PC-3 (cell line): ENCODE data around the gene MYL7. TPM values are rescaled to one million over a fixed set of nuclear protein-coding genes. Genes with fewer than 3 reads are reported as not detected.

Source experiments
- ATAC-seq: fragments of 200-7000 bp; cut with Tn5 transposase; 2 replicates; pipeline ENCODE4 v1.9.1; 2020; ENCODE audit warnings: mild to moderate bottlenecking, moderate library complexity
- BruUV-seq: library from RNA; stranded (reverse); fragments of 400-500 nt; replicated peaks from 2 replicates; lab custom pipeline; 2021; lab: Mats Ljungman, UMichigan
- CTCF ChIA-PET: fragments of 300-600 bp; sonication (Branson Sonifier 250); formaldehyde crosslinking; loops from one replicate; lab custom pipeline; 2022; ENCODE audit warnings: antibody characterized with exemption; lab: Charles Lee
- POLR2A ChIA-PET: fragments of 300-600 bp; sonication (Branson Sonifier 250); formaldehyde crosslinking; loops from one replicate; lab custom pipeline; 2022; ENCODE audit warnings: antibody characterized with exemption; ENCODE audit not compliant: unreplicated experiment; lab: Charles Lee
- DNase-seq: peaks from one replicate; pipeline ENCODE4 v3.0.0-alpha.2; 2015
- H2AFZ ChIP-seq: fragments of 300-600 bp; sonication (generic); 2 replicates; pipeline ENCODE4 v1.6.0; 2016; ENCODE audit warnings: antibody characterized with exemption, low read length
- H3F3A ChIP-seq: fragments of 300-600 bp; sonication (generic); one replicate; pipeline ENCODE4 v1.6.0; 2017; ENCODE audit warnings: antibody characterized with exemption, low read length, control low read depth, mild to moderate bottlenecking; ENCODE audit not compliant: unreplicated experiment
- H3K27ac ChIP-seq: fragments of 300-600 bp; sonication (generic); 2 replicates; pipeline ENCODE4 v1.5.1; 2016; ENCODE audit warnings: mild to moderate bottlenecking, low read length
- H3K27me3 ChIP-seq: fragments of 300-600 bp; sonication (generic); 2 replicates; pipeline ENCODE4 v1.6.1; 2016; ENCODE audit warnings: low read length, mixed read lengths
- H3K36me3 ChIP-seq: fragments of 300-600 bp; sonication (generic); 2 replicates; pipeline ENCODE4 v1.6.1; 2016; ENCODE audit warnings: low read depth, mixed run types, low read length, mixed read lengths
- H3K4me1 ChIP-seq: fragments of 300-600 bp; sonication (generic); 2 replicates; pipeline ENCODE4 v1.5.1; 2016; ENCODE audit warnings: low read length; ENCODE audit not compliant: insufficient read depth
- H3K4me2 ChIP-seq: fragments of 300-600 bp; sonication (generic); 2 replicates; pipeline ENCODE4 v1.6.0; 2016; ENCODE audit warnings: low read length
- H3K4me3 ChIP-seq: fragments of 300-600 bp; sonication (generic); 2 replicates; pipeline ENCODE4 v1.5.1; 2016; ENCODE audit warnings: mild to moderate bottlenecking, low read length, mixed read lengths
- H3K79me2 ChIP-seq: fragments of 300-600 bp; sonication (generic); 2 replicates; pipeline ENCODE4 v1.6.1; 2017; ENCODE audit warnings: low read length, mixed read lengths
- H3K9ac ChIP-seq: fragments of 300-600 bp; sonication (generic); 2 replicates; pipeline ENCODE4 v1.6.0; 2016; ENCODE audit warnings: mild to moderate bottlenecking, low read length
- H3K9me2 ChIP-seq: fragments of 300-600 bp; sonication (generic); replicated peaks from 2 replicates; pipeline ENCODE4 v1.6.1; 2016; ENCODE audit warnings: mixed run types, low read length, mixed read lengths
- H3K9me3 ChIP-seq: fragments of 300-600 bp; sonication (generic); 2 replicates; pipeline ENCODE4 v1.6.1; 2016; ENCODE audit warnings: low read length, mixed read lengths
- H4K20me1 ChIP-seq: fragments of 300-600 bp; sonication (generic); 2 replicates; pipeline ENCODE4 v1.6.1; 2016; ENCODE audit warnings: low read length, mixed read lengths
- EZH2 ChIP-seq: fragments of 300-600 bp; sonication (generic); IDR thresholded peaks from one replicate; pipeline ENCODE4 v1.6.1; 2017; ENCODE audit warnings: antibody characterized with exemption, mild to moderate bottlenecking, low read length; ENCODE audit not compliant: unreplicated experiment
- EZH2phosphoT487 ChIP-seq: fragments of 300-600 bp; sonication (generic); IDR thresholded peaks from 2 replicates; pipeline ENCODE4 v1.6.1; 2018; ENCODE audit warnings: mild to moderate bottlenecking, antibody characterized with exemption, low read length, borderline replicate concordance
- intact Hi-C: fragments of 100-400 bp; cut with micrococcal nuclease; formaldehyde crosslinking; loops from 2 replicates; pipeline ENCODE4 v1.9.0; 2023
- total RNA-seq: library from RNA; depleted of rRNA; stranded (reverse); fragments of >200 nt; gene quantifications from 2 replicates; pipeline ENCODE4 v1.2.3, GENCODE V29; 2014
- TF ChIP-seq, protein P1 (sequence below): fragments of 300-600 bp; sonication (generic); conservative IDR thresholded peaks from 2 replicates; pipeline ENCODE4 v1.5.1; 2017; ENCODE audit warnings: antibody characterized with exemption, low read depth, mild to moderate bottlenecking, low read length

MYL7 gene
- total RNA-seq, 1 experiment from 2014 or later, result not detected

- Histone ChIP-seq H2AFZ (no peak overlapping the region), H3K36me3 (no peaks in the 10 kb centered on the region), H3K27me3 (no peaks in the 10 kb centered on the region), H3K4me3 (no peak overlapping the region), H3F3A (no peaks in the 10 kb centered on the region), H3K4me1 (peaks cover 17% of the 10 kb centered on the region), H4K20me1 (no peaks in the 10 kb centered on the region), H3K27ac (no peak overlapping the region), H3K4me2 (no peak overlapping the region), H3K9ac (no peak overlapping the region), H3K9me3 (no peaks in the 10 kb centered on the region), H3K79me2 (no peaks in the 10 kb centered on the region), H3K9me2 (no peaks in the 10 kb centered on the region)
- intact Hi-C loops, result no loop called here
- ChIA-PET CTCF (no interaction called here), POLR2A (interaction anchor here (0.6 kb wide), 1 partner anchor 96 kb away, joined by 9 read pairs; no protein-coding TSS in a partner anchor)
- ATAC-seq, result no peak
- no TSS peak for BruUV-seq
- DNase-seq, result no peak
- no peak for TF ChIP-seq EZH2
- TF ChIP-seq EZH2phosphoT487, result no peak
- TF ChIP-seq, protein P1, sequence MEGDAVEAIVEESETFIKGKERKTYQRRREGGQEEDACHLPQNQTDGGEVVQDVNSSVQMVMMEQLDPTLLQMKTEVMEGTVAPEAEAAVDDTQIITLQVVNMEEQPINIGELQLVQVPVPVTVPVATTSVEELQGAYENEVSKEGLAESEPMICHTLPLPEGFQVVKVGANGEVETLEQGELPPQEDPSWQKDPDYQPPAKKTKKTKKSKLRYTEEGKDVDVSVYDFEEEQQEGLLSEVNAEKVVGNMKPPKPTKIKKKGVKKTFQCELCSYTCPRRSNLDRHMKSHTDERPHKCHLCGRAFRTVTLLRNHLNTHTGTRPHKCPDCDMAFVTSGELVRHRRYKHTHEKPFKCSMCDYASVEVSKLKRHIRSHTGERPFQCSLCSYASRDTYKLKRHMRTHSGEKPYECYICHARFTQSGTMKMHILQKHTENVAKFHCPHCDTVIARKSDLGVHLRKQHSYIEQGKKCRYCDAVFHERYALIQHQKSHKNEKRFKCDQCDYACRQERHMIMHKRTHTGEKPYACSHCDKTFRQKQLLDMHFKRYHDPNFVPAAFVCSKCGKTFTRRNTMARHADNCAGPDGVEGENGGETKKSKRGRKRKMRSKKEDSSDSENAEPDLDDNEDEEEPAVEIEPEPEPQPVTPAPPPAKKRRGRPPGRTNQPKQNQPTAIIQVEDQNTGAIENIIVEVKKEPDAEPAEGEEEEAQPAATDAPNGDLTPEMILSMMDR, result no peak
Observed at GRCh38 chr7:44185729-44186128, 44.6 kb upstream of the MYL7 start.

DNA sequence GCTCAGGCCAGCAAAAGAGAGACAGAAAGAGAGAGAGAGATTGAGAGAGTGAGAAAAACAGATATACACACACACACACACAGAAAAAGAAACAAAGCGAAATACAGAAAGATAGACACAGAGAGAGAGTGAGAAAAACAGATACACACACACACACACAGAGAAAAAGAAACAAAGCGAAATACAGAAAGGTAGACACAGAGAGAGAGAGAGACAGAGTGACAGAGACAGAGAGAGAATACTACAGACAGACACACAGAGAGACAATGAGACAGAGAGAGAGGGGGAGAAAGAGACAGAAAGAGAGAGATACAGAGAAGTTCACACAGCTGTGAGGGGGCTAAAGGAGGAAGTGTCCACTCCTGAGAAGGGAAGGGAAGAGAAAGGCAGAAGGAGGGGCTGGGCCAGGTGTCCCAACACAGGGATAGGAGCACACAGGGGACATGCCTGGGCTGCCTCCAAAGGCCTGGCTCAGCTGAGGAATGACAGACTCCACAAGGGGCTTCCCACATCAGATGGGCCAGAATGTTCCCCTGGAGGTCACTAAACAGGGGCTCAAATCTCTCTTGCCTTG lies 43.8 kb upstream of the MYL7 start:
- intact Hi-C loops, result no loop called here
- no peaks in the 10 kb centered on the region for H3F3A ChIP-seq
- H3K9ac ChIP-seq, result no peak overlapping the region
- H3K36me3 ChIP-seq, result no peaks in the 10 kb centered on the region
- H4K20me1 ChIP-seq, result no peaks in the 10 kb centered on the region
- ChIA-PET POLR2A (no interaction called here), CTCF (no interaction called here)
- DNase-seq (no peak), ATAC-seq (peak; percentile 23)
- TF ChIP-seq, protein P1, result no peak
- TF ChIP-seq EZH2phosphoT487 (no peak), EZH2 (no peak)
- no peaks in the 10 kb centered on the region for H3K9me2 ChIP-seq
- BruUV-seq, result no TSS peak
- H2AFZ ChIP-seq, result peak overlapping the region; percentile 36; the same call in 1 of the 2 replicates
- H3K9me3 ChIP-seq, result no peaks in the 10 kb centered on the region
- H3K4me2 ChIP-seq, result peak overlapping the region; percentile 57
- peak overlapping the region; percentile 57 for H3K27ac ChIP-seq
- H3K4me3 ChIP-seq, result 0 out of 2 replicates have a peak overlapping the region, but pooled peaks have one; percentile 1
- H3K79me2 ChIP-seq, result no peaks in the 10 kb centered on the region
- H3K27me3 ChIP-seq, result no peaks in the 10 kb centered on the region
- H3K4me1 ChIP-seq, result peaks cover 17% of the 10 kb centered on the region
